Hematopoietic multipotent progenitor cell treated with erythropoietin and hydrocortisone succinate and interleukin-3 and kit ligand, for 17 days (in vitro differentiated cells): Measurements from ENCODE around the gene BMPER.
"Not testable (repeated sequence)": the region's sequence is repeated elsewhere in the genome, so short reads cannot be mapped to it uniquely, and the experiment has no call there.

Experiments
- DNase-seq: peaks from one replicate; pipeline ENCODE4 v3.0.0-alpha.2; 2015; ENCODE audit warnings: low spot score

The BMPER gene

GRCh38 chr7:34138483-34138882 lies 233.1 kb downstream of the BMPER start:
- no peak for DNase-seq

GRCh38 chr7:34139086-34139485 lies 233.7 kb downstream of the BMPER start:
- no peak for DNase-seq

GRCh38 chr7:34140066-34140465 lies 234.7 kb downstream of the BMPER start:
- DNase-seq, result no peak

- DNase-seq, result no peak
These were observed 238.1 kb downstream of the BMPER start for GRCh38 chr7:34143402-34143801.

GRCh38 chr7:34145603-34146002 lies 240.3 kb downstream of the BMPER start:
- DNase-seq, result no peak

- DNase-seq, result no peak
These were observed 248.4 kb downstream of the BMPER start for GRCh38 chr7:34153656-34154270.

- DNase-seq, result no peak
These were observed 250.0 kb downstream of the BMPER start for GRCh38 chr7:34155220-34155908.

GRCh38 chr7:34156336-34156735 lies 251.0 kb downstream of the BMPER start:
- no peak for DNase-seq

GRCh38 chr7:34157137-34157536 lies 251.8 kb downstream of the BMPER start:
- no peak for DNase-seq

- DNase-seq, result no peak
These were observed 253.2 kb downstream of the BMPER start for GRCh38 chr7:34158368-34159153.

- DNase-seq, result no peak
These were observed 255.0 kb downstream of the BMPER start for GRCh38 chr7:34160261-34160752.

GRCh38 chr7:34162027-34162565 lies 256.8 kb downstream of the BMPER start:
- DNase-seq, result no peak

GRCh38 chr7:34162677-34163076 lies 257.3 kb downstream of the BMPER start:
- no peak for DNase-seq

GRCh38 chr7:34163956-34164355 lies 258.6 kb downstream of the BMPER start:
- no peak for DNase-seq

- no peak for DNase-seq
These were observed 260.1 kb downstream of the BMPER start for GRCh38 chr7:34165466-34165865.

- no peak for DNase-seq
These were observed 260.7 kb downstream of the BMPER start for GRCh38 chr7:34165927-34166550.

GRCh38 chr7:34168013-34168412 lies 262.7 kb downstream of the BMPER start:
- DNase-seq, result no peak

- DNase-seq, result not testable (repeated sequence)
These were observed 269.6 kb downstream of the BMPER start for GRCh38 chr7:34174688-34175616.

GRCh38 chr7:34175837-34176236 lies 270.5 kb downstream of the BMPER start:
- DNase-seq, result no peak

- DNase-seq, result no peak
These were observed 272.1 kb downstream of the BMPER start for GRCh38 chr7:34177476-34177875.
